Mesenteric fat pad (tissue), 1 donor: Measurements from ENCODE around the gene BCKDHA. TPM values are rescaled to one million over a fixed set of nuclear protein-coding genes. Genes with fewer than 3 reads are reported as not detected.
"Not testable (repeated sequence)": the region's sequence is repeated elsewhere in the genome, so short reads cannot be mapped to it uniquely, and the experiment has no call there.

ENCODE experiments used
- DNase-seq: peaks from one replicate; pipeline ENCODE4 v3.0.0-alpha.2; 2020; ENCODE audit warnings: low spot score
- total RNA-seq: library from RNA; stranded (reverse); fragmentation: NEBNext Ultra II Directional; extraction: Animal tissue kit (Norgen Biotek cat#: 25700); gene quantifications from one replicate; pipeline ENCODE4 v1.2.1, GENCODE V29; 2021
- donor health status: DM: yes; HTN: yes; CAD: no.

Gene BCKDHA
- total RNA-seq, 1 donor from 2014 or later, result 5.7 TPM

- peak; percentile 71 for DNase-seq
Observed at GRCh38 chr19:41442473-41443355, 45.1 kb downstream of the BCKDHA start, which contains the start of gene ERICH4. Gene ERICH4 (plus strand): TSS chr19:41443156. CDS start chr19:41443170, 14 bp downstream.

- DNase-seq, result peak; percentile 73
Observed at GRCh38 chr19:41443813-41444455, 46.3 kb downstream of the BCKDHA start.

DNA sequence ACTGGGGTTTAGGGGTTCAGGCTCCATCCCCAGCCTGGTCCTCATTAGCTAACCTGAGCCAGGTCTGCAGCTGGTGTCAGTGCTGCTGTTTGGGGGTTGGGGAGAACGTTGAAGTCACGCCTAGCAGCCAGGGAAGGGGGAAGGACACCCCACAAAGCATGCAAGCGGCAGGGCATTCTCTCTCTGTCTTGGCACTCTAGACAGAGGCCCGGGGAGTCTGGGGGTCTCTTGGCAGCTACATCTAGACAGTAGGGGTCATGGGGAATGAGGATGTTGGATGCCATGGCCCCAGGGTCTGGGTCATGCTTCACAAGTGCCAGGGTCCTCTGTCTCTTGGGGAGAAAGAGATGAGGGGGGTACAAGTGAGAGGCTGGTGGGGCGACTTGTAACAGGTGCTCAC lies 48.0 kb downstream of the BCKDHA start:
- DNase-seq, result peak; percentile 72

GRCh38 chr19:41447732-41448332 lies 50.2 kb downstream of the BCKDHA start:
- DNase-seq, result no peak

DNA sequence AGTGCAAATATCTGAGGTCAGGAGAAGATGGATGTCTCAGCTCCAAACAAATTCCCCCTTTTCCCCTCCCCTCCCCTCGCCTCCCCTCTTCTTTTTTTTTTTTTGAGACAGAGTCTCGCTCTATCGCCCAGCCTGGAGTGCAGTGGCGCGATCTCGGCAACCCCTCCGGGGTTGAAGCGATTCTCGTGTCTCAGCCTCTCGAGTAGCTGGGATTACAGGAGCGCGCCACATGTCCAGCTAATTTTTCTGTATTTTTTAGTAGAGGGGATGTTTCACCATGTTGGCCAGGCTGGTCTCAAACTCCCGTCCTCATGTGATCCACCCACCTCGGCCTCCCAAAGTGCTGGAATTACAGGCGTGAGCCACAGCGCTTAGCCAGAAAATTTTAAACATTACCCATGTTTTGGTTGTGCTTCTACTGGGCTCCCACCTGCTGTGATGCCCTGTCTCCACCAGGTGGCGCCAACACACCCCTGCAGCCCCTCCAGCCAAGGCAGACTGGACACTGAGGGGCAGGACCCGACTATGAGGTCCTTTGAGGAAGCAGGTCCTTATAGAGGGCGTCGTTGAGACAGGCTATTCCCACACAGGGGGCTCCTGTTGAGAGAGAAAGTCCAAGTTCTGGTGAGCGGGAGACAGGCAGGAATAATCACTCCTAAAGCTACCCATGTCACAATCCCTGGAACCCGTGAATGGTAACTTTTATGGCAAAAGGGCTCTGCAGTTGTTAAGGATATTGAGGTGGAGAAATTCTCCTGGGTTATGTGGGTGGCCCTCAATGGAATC lies 51.7 kb downstream of the BCKDHA start:
- no peak for DNase-seq

DNA sequence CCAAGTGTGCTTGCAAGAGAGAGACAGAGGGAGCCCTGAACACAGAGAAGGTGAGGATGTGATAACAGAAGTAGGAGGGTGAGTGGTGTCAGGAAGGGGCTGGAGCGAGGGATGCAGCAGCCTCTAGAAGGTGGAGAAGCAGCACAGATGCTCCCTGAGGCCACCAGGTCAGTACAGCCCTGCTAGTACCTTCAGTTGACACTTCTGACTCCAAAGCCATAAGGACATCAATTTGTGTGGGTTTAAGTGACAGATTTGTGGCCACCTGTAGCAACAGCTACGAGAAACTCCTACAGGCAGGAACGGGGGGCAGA lies 52.2 kb downstream of the BCKDHA start:
- DNase-seq, result no peak

DNA sequence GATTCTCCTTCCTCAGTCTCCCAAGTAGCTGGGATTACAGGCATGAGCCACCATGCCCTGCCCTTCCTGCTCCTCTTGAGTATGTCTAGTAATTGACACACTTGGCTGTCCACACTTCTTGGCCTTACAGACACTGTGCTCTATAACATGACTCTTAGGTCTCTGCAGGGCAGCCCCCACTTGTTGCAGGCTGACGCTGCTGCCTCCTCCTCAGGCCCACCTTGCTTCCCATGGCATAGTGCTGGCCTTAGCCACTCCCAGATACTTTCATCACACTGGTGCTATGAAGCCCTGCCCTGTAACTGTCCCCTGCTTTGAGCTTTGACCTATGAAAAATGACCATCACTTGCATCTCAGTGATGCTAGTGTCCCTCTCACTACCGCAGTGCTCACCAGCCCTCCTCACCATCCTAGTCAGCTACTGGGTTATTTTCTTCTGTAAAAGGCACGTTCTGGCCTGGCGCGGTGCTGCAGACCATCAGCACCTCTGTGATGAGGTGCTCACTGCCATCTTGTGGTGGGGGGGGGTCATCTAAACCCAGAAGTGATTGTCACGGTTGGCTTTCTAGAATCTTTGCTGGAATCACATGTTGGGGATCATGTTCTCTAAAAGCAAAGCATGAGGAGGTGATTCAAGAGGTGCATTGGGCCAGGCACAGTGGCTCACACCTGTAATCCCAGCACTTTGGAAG lies 55.1 kb downstream of the BCKDHA start:
- DNase-seq, result no peak

DNA sequence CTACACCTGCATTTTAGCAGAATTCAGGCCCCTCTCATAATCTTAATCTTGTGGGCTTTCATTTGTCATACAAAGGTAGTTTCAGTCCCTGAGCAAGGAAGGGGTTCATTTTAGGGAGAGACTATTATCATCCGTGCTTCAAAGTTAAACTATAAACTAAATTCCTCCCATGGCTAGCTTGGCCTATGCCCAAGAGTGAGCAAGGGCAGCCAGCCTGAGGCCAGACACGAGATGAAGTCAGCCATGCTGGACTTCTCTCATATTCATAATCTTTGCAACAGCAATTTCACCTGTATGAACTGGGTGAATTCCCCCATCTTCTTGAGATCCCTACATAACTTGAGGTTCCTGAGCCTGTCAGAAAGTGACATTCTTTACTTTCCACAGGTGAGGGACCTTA lies 58.3 kb downstream of the BCKDHA start:
- no peak for DNase-seq

- no peak for DNase-seq
Observed at GRCh38 chr19:41456342-41456918, 58.8 kb downstream of the BCKDHA start.

DNA sequence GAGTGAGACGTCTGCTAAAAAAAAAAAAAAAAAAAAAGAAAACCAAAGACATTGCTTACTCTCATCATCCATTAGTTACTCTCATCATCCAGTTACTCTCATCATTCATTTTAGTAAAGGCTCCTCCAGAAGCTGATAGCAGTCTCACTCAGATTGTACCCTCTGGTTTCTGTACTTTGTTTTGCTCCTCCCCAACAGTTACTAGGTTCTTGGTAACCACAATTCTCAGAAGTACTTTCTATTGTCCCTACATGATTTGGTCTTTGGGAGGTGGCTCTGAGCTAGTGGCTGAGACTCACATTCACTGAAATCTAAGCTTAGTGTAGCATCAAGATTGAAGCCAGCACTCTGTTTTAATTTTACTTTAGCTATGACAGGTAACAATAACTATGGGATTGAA lies 59.6 kb downstream of the BCKDHA start:
- no peak for DNase-seq

GRCh38 chr19:41462497-41462896 lies 64.9 kb downstream of the BCKDHA start:
- DNase-seq, result no peak

DNA sequence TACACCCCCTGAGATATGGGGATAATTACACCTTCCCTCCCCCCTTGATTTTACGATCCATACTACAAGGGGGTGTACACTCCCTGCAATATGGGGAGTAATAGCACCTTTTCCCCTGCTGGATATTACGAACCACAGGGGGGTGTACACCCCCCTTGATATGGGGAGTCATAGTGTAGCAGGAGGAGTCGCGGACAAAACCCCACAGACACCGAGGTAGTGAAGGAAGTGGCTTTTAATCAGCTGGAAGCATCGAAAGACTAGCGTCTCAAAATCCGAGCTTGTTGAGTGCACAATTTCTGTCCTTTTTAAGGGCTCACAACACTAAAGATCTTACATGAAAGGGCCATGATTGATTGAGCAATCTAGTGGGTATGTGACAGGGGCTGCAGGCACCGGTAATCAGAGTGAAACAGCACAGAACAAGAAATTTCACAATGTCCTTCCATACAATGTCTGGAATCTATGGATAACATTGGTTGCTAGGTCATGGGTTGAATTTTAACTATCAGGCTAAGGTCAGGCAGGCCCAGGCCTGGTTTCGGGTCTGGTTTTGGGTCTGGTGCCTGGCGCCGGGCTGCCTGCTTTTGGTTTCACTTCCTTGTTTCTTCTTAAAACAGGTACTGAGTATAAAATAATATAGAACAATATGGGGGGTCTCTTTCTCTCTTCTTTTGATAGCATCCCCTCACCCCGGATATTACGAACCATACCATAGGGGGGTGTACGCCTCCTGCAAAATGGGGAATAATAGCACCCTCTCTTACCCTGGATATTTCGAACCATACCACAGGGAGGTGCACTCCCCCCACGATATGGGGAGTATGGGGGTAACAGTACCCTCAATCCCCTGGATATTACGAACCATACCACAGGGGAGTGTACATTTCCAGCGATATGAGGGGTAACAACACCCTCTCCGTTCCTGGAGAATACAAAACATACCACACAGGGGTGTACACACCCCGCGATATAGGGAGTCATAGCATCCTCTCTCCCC lies 65.9 kb downstream of the BCKDHA start:
- not testable (repeated sequence) for DNase-seq

Other genes starting within 250 kb of the BCKDHA start
- 2.2 TPM for gene CYP2S1, start 204.6 kb upstream of the BCKDHA start, total RNA-seq
- 61.1 TPM for gene AXL, start 178.6 kb upstream of the BCKDHA start, total RNA-seq
- 143 TPM for gene HNRNPUL1, start 133.4 kb upstream of the BCKDHA start, total RNA-seq
- gene CCDC97, start 87.6 kb upstream of the BCKDHA start, total RNA-seq, result 20.5 TPM
- 54.3 TPM for gene TGFB1, start 43.9 kb upstream of the BCKDHA start, total RNA-seq
- 3.5 TPM for gene B9D2, start 33.7 kb upstream of the BCKDHA start, total RNA-seq
- gene TMEM91, start 21.3 kb upstream of the BCKDHA start, total RNA-seq, result 10.0 TPM
- gene EXOSC5, start 459 bp upstream of the BCKDHA start, total RNA-seq, result 9.6 TPM
- gene B3GNT8, start 29.6 kb downstream of the BCKDHA start, total RNA-seq, result 8.1 TPM
- gene DMAC2, start 42.1 kb downstream of the BCKDHA start, total RNA-seq, result 33.0 TPM
- not detected for gene ERICH4, start 45.3 kb downstream of the BCKDHA start, total RNA-seq
- 2.1 TPM for gene CEACAM21, start 178.3 kb downstream of the BCKDHA start, total RNA-seq
- gene CEACAM4, start 229.3 kb downstream of the BCKDHA start, total RNA-seq, result 6.0 TPM